Gastrocnemius medialis (tissue), 4 donors: ENCODE measurements around the gene ZNF688. TPM values are rescaled to one million over a fixed set of nuclear protein-coding genes. Genes with fewer than 3 reads are reported as not detected.
A peak's percentile ranks its signal among the peaks of the same experiment; 100 is the strongest.

ENCODE experiments used
- ATAC-seq, 2 donors: fragments of 150-250 bp; one replicate each; pipeline ENCODE4 v1.9.1; 2016
- DNase-seq, 2 donors: peaks; one replicate each; pipeline ENCODE4 v3.0.0-alpha.2; 2019
- H3K27ac ChIP-seq, 4 donors: fragments of 200-600 bp; sonication (generic); 1 replicate in 1 of 4; 2 replicates in 3 of 4; pipeline ENCODE4 v1.5.1; 2016 to 2018; ENCODE audit warnings: mild to moderate bottlenecking in 2 of 4, moderate library complexity in 1 of 4
- H3K27me3 ChIP-seq, 3 donors: fragments of 200-600 bp; sonication (generic) in 2 of 3; 1 replicate in 1 of 3; 2 replicates in 2 of 3; pipeline versions ENCODE4 v1.5.1 to v1.6.0; 2016 to 2019; ENCODE audit warnings: mild to moderate bottlenecking in 1 of 3, moderate library complexity in 1 of 3
- H3K36me3 ChIP-seq, 2 donors: fragments of 200-600 bp; sonication (generic) in 1 of 2; one replicate each; pipeline ENCODE4 v1.5.1; 2017 to 2018
- H3K4me1 ChIP-seq, 2 donors: fragments of 200-600 bp; sonication (generic) in 1 of 2; one replicate each; pipeline ENCODE4 v1.5.1; 2016 to 2017; ENCODE audit warnings: mild to moderate bottlenecking in 2 of 2
- H3K4me3 ChIP-seq, 4 donors: fragments of 200-600 bp; sonication (generic) in 3 of 4; 1 replicate in 1 of 4; 2 replicates in 3 of 4; pipeline ENCODE4 v1.5.1; 2016 to 2019; ENCODE audit warnings: mild to moderate bottlenecking in 2 of 4
- H3K9me3 ChIP-seq, 3 donors: fragments of 200-600 bp; sonication (generic) in 2 of 3; 1 replicate in 1 of 3; 2 replicates in 2 of 3; pipeline ENCODE4 v1.5.1; 2016 to 2019
- CTCF ChIP-seq, 5 experiments: fragments of 450-650 bp in 3 of 5; fragments of 200-600 bp in 2 of 5; sonication (generic) in 2 of 5; IDR thresholded peaks in 4 of 5; conservative IDR thresholded peaks in 1 of 5; 1 replicate in 4 of 5; 2 replicates in 1 of 5; pipeline ENCODE4 v1.5.1; 2016 to 2019; ENCODE audit warnings: antibody characterized with exemption in 5 of 5, mild to moderate bottlenecking in 3 of 5, moderate library complexity in 3 of 5
- POLR2A ChIP-seq, 2 donors: fragments of 450-650 bp; IDR thresholded peaks; one replicate each; pipeline ENCODE4 v1.6.1; 2017; ENCODE audit warnings: antibody characterized with exemption in 2 of 2, mild to moderate bottlenecking in 2 of 2, moderate library complexity in 2 of 2
- in situ Hi-C, 4 donors: fragments of 200-750 bp; cut with MboI; loops; one replicate each; pipeline versions ENCODE4 v1.15.0 to v1.8.0; 2017; ENCODE audit warnings: low sequenced_read_pairs in 4 of 4
- intact Hi-C: fragments of 100-400 bp; cut with DNase I; formaldehyde crosslinking; loops from one replicate; pipeline ENCODE4 v1.15.1; 2023; ENCODE audit warnings: low total_unique reads
- total RNA-seq, 4 donors: library from RNA; depleted of rRNA; stranded (reverse); fragments of >200 nt; gene quantifications; one replicate each; pipeline versions ENCODE4 v1.1.0 to v1.2.3, GENCODE V29; 2016

The ZNF688 gene
- total RNA-seq, 4 donors from 2014 or later: 11.0 to 38.2 (median 18.5) TPM

- H3K27ac ChIP-seq: peak overlapping the region in 1 of 4 donors; percentile 98
- peaks cover 21 to 24% of the 10 kb centered on the region in 2 donors for H3K4me1 ChIP-seq
- no peaks in the 10 kb centered on the region for H3K9me3 ChIP-seq
- in situ Hi-C loops: no loop called here
- DNase-seq (no peak), ATAC-seq (no peak)
- TF ChIP-seq CTCF (IDR thresholded peaks at IDR 0.05 in 4 of 5, conservative IDR thresholded peaks at IDR 0.05 in 1 of 5) (no peak), POLR2A (IDR thresholded peaks at IDR 0.05) (no peak)
- intact Hi-C loops: no loop called here
- H3K36me3 ChIP-seq: no peaks in the 10 kb centered on the region
- no peak overlapping the region for H3K4me3 ChIP-seq
- H3K27me3 ChIP-seq: no peaks in the 10 kb centered on the region
Measured at GRCh38 chr16:30569281-30569680, 2.2 kb downstream of the ZNF688 start.

- no peaks in the 10 kb centered on the region for H3K36me3 ChIP-seq
- no peaks in the 10 kb centered on the region for H3K27me3 ChIP-seq
- H3K4me1 ChIP-seq: peaks cover 18 to 24% of the 10 kb centered on the region in 2 donors
- no peaks in the 10 kb centered on the region for H3K9me3 ChIP-seq
- no peak overlapping the region for H3K27ac ChIP-seq
- DNase-seq: no peak
- no peak for TF ChIP-seq CTCF (IDR thresholded peaks at IDR 0.05 in 4 of 5, conservative IDR thresholded peaks at IDR 0.05 in 1 of 5)
- no peak for TF ChIP-seq POLR2A (IDR thresholded peaks at IDR 0.05)
- no peak for ATAC-seq
- H3K4me3 ChIP-seq: no peak overlapping the region
- intact Hi-C loops (no loop called here), in situ Hi-C loops (no loop called here)
Measured at GRCh38 chr16:30567991-30568638, 3.4 kb downstream of the ZNF688 start.

GRCh38 chr16:30567160-30567990 is 4.1 kb downstream of the ZNF688 start:
- Histone ChIP-seq H3K27me3 (no peaks in the 10 kb centered on the region), H3K27ac (no peak overlapping the region), H3K4me3 (no peak overlapping the region), H3K9me3 (no peaks in the 10 kb centered on the region), H3K4me1 (peaks cover 11 to 19% of the 10 kb centered on the region in 2 donors), H3K36me3 (no peaks in the 10 kb centered on the region)
- no peak for TF ChIP-seq CTCF (IDR thresholded peaks at IDR 0.05 in 4 of 5, conservative IDR thresholded peaks at IDR 0.05 in 1 of 5)
- no peak for TF ChIP-seq POLR2A (IDR thresholded peaks at IDR 0.05)
- in situ Hi-C loops: no loop called here
- ATAC-seq (no peak), DNase-seq (no peak)
- intact Hi-C loops: no loop called here

- no peak for DNase-seq
- ATAC-seq: no peak
- TF ChIP-seq POLR2A (IDR thresholded peaks at IDR 0.05): no peak
- TF ChIP-seq CTCF (IDR thresholded peaks at IDR 0.05 in 4 of 5, conservative IDR thresholded peaks at IDR 0.05 in 1 of 5): no peak
- H3K4me1 ChIP-seq: peaks cover 9 to 15% of the 10 kb centered on the region in 2 donors
- no peaks in the 10 kb centered on the region for H3K36me3 ChIP-seq
- no peak overlapping the region for H3K4me3 ChIP-seq
- H3K9me3 ChIP-seq: no peaks in the 10 kb centered on the region
- H3K27me3 ChIP-seq: no peaks in the 10 kb centered on the region
- H3K27ac ChIP-seq: no peak overlapping the region
- intact Hi-C loops: no loop called here
- in situ Hi-C loops: no loop called here
Measured at GRCh38 chr16:30566531-30566930, 5.0 kb downstream of the ZNF688 start.
